Activated T-helper 1 cell treated with Interleukin-2 at 50 U/mL for 16 hours (primary cell): ENCODE data around the gene MATCAP1.

Experiments used
- DNase-seq: peaks from one replicate; pipeline ENCODE4 v3.0.0-alpha.2; 2020; ENCODE audit warnings: low read depth

MATCAP1 gene

DNA sequence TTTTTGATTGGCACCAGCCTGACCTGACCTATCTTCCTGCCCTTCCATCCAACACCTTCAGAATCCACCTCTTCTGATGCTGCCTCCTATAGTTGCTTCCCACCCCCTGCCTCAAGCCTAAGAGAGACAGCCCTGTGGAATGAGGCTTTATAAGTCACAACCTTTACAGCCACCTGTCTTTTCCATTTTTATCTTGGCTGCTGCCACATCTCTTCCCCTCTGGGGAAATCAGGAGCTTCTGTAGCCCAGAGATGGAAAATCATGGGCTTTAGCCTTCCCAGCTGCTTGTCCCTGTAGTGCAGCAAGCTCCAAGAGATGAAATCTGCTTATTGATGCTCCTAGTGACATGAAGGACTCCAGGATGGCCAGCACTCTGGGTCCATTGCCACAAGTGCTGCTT is 55.3 kb downstream of the MATCAP1 start:
- DNase-seq, result no peak
